ENCODE data around the gene PHYHIPL.

DNA sequence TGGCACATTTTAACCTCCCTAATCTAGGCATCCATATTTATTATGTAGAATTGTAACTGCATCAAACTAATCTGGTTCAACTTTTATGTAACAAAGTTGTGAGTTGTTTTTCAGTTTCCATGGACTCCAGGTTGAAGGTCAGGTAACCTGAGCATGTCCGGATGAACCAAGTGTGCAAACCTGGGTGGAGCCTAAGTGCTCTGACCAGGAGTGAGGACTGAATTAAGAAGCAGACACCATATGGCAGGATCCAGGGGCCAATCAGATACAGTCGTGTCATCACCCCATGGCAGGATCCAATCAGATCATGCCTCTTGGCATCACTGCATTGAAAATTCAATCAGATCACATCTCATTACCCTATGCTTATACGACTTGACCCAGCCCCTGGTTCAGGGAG lies 41.2 kb upstream of the PHYHIPL start:
- TF ChIP-seq, protein P1, sequence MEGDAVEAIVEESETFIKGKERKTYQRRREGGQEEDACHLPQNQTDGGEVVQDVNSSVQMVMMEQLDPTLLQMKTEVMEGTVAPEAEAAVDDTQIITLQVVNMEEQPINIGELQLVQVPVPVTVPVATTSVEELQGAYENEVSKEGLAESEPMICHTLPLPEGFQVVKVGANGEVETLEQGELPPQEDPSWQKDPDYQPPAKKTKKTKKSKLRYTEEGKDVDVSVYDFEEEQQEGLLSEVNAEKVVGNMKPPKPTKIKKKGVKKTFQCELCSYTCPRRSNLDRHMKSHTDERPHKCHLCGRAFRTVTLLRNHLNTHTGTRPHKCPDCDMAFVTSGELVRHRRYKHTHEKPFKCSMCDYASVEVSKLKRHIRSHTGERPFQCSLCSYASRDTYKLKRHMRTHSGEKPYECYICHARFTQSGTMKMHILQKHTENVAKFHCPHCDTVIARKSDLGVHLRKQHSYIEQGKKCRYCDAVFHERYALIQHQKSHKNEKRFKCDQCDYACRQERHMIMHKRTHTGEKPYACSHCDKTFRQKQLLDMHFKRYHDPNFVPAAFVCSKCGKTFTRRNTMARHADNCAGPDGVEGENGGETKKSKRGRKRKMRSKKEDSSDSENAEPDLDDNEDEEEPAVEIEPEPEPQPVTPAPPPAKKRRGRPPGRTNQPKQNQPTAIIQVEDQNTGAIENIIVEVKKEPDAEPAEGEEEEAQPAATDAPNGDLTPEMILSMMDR (IDR thresholded peaks at IDR 0.05; ENCODE audit: insufficient read depth, low read depth, low read length) = no peak
- TF ChIP-seq EZH2 (IDR thresholded peaks at IDR 0.05; ENCODE audit: insufficient read depth, low read length) = no peak
